OCI-LY3 (cell line): ENCODE results near the gene SLMAP.

Experiments
- H2AFZ ChIP-seq: fragments of 200-600, 300-600 bp; shearing (Covaris generic); 2 replicates; pipeline ENCODE4 v1.6.0; 2014; ENCODE audit warnings: antibody characterized with exemption, low read depth, low read length
- H3K27ac ChIP-seq: fragments of 200-600, 300-600 bp; sonication (generic); 2 replicates; pipeline ENCODE4 v1.5.1; 2014; ENCODE audit warnings: mild to moderate bottlenecking, low read length, moderate library complexity, mixed read lengths
- H3K27me3 ChIP-seq: fragments of 200-600, 300-600 bp; sonication (generic); 2 replicates; pipeline ENCODE4 v1.6.1; 2014; ENCODE audit warnings: low read depth, low read length, mixed read lengths
- H3K36me3 ChIP-seq: fragments of 200-600, 300-600 bp; sonication (generic); replicated peaks from 2 replicates; pipeline ENCODE3; 2014; ENCODE audit warnings: low read depth, low read length, mixed read lengths
- H3K4me1 ChIP-seq: fragments of 300-600, 200-600 bp; sonication (generic); 2 replicates; pipeline ENCODE4 v1.6.1; 2014; ENCODE audit warnings: low read length, mixed read lengths
- H3K4me2 ChIP-seq: fragments of 200-600, 300-600 bp; sonication (generic); 2 replicates; pipeline ENCODE4 v1.6.1; 2014; ENCODE audit warnings: low read length, mixed read lengths
- H3K4me3 ChIP-seq: fragments of 300-600, 200-600 bp; sonication (generic); 2 replicates; pipeline ENCODE4 v1.5.1; 2014; ENCODE audit warnings: antibody characterized with exemption, mild to moderate bottlenecking, low read length, moderate library complexity
- H3K79me2 ChIP-seq: fragments of 300-600, 200-600 bp; shearing (Covaris generic); 2 replicates; pipeline ENCODE4 v1.6.1; 2014; ENCODE audit warnings: mild to moderate bottlenecking, low read length, mixed read lengths
- H3K9ac ChIP-seq: fragments of 300-600, 200-600 bp; shearing (Covaris generic); 2 replicates; pipeline ENCODE4 v1.6.0; 2014; ENCODE audit warnings: mild to moderate bottlenecking, low read length, moderate library complexity
- H3K9me3 ChIP-seq: fragments of 200-600, 300-600 bp; shearing (Covaris generic); 2 replicates; pipeline ENCODE4 v1.6.1; 2014; ENCODE audit warnings: low read length, mixed read lengths; ENCODE audit not compliant: insufficient read depth
- H4K20me1 ChIP-seq: fragments of 200-600, 300-600 bp; sonication (generic); 2 replicates; pipeline ENCODE4 v1.6.1; 2016; ENCODE audit warnings: low read length, mixed read lengths; ENCODE audit not compliant: insufficient read depth
- EZH2phosphoT487 ChIP-seq: fragments of 200-600 bp; shearing (Covaris generic); IDR thresholded peaks from 2 replicates; pipeline ENCODE4 v1.6.1; 2018; ENCODE audit warnings: antibody characterized with exemption, mixed run types, low read depth
- TF ChIP-seq, protein P1 (sequence below): fragments of 200-600, 300-600 bp; sonication (generic); IDR thresholded peaks from 2 replicates; pipeline ENCODE4 v1.5.1; 2014; ENCODE audit warnings: antibody characterized with exemption, low read length, low read depth

SLMAP gene

DNA sequence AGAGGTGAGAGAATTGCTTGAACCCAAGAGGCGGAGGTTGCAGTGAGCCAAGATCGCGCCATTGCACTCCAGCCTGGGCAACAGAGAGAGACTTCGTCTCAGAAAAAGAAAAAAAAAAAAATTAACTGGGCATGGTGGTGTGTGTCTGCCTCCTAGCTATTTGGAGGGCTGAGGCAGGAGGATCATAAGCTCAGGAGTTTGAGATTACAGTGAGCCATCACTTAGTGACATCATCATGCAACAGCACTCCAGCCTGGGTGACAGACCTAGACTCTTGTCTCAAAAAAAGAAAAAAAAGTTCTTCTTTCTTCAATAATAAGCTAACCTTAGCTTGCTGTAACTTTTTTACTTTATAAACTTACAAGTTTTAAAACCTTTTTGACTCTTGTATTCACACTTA lies 99.8 kb downstream of the SLMAP start:
- no peak overlapping the region for H3K4me2 ChIP-seq
- no peak overlapping the region for H3K4me3 ChIP-seq
- no peaks in the 10 kb centered on the region for H4K20me1 ChIP-seq
- no peaks in the 10 kb centered on the region for H3K9me3 ChIP-seq
- no peak for TF ChIP-seq EZH2phosphoT487
- TF ChIP-seq, protein P1, sequence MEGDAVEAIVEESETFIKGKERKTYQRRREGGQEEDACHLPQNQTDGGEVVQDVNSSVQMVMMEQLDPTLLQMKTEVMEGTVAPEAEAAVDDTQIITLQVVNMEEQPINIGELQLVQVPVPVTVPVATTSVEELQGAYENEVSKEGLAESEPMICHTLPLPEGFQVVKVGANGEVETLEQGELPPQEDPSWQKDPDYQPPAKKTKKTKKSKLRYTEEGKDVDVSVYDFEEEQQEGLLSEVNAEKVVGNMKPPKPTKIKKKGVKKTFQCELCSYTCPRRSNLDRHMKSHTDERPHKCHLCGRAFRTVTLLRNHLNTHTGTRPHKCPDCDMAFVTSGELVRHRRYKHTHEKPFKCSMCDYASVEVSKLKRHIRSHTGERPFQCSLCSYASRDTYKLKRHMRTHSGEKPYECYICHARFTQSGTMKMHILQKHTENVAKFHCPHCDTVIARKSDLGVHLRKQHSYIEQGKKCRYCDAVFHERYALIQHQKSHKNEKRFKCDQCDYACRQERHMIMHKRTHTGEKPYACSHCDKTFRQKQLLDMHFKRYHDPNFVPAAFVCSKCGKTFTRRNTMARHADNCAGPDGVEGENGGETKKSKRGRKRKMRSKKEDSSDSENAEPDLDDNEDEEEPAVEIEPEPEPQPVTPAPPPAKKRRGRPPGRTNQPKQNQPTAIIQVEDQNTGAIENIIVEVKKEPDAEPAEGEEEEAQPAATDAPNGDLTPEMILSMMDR: no peak
- no peaks in the 10 kb centered on the region for H3K27me3 ChIP-seq
- H3K9ac ChIP-seq: no peak overlapping the region
- H3K4me1 ChIP-seq: no peaks in the 10 kb centered on the region
- H3K27ac ChIP-seq: no peak overlapping the region
- H3K36me3 ChIP-seq: peaks cover 12% of the 10 kb centered on the region
- H2AFZ ChIP-seq: no peak overlapping the region
- H3K79me2 ChIP-seq: no peaks in the 10 kb centered on the region

DNA sequence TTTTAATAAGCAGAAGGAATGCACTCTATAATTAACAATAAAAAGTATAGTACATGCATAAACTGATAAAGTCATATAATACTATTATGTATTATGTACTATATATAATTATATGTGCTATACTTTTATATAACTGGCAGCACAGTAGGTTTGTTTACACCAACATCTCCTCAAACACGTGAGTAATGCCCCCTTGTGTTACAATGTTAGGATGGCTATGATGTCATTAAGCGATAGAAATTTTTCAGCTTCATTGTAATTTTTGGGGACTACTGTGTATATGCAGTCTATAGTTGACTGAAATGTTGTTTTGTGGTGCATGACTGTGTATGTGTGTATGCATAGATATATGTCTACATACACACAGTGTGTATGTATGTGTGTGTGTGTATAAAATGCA lies 100.6 kb downstream of the SLMAP start:
- Histone ChIP-seq H4K20me1 (no peaks in the 10 kb centered on the region), H2AFZ (no peak overlapping the region), H3K4me3 (no peak overlapping the region), H3K4me1 (no peaks in the 10 kb centered on the region), H3K36me3 (peaks cover 10% of the 10 kb centered on the region), H3K27me3 (no peaks in the 10 kb centered on the region), H3K79me2 (no peaks in the 10 kb centered on the region), H3K9me3 (no peaks in the 10 kb centered on the region), H3K27ac (no peak overlapping the region), H3K9ac (no peak overlapping the region), H3K4me2 (no peak overlapping the region)
- no peak for TF ChIP-seq EZH2phosphoT487
- TF ChIP-seq, protein P1: no peak

DNA sequence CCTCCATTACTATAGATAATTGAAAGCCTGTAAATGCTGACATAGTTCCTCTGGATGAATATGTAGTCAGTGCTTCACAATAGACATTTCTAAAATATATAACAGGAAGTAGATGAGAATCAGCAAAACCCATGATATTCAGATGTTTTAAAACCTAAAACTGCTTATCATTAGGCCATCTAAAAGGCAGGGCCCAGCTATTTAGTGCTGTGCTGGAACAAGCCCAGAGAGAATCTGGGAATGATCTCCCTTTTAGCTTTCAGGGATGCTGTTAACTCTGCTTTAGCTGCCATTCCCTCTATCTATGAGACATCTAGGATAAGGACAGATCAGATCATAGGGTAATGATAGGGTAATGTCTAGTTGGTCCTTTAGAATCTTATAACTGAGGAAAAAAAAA lies 106.8 kb downstream of the SLMAP start:
- TF ChIP-seq, protein P1: no peak
- no peak for TF ChIP-seq EZH2phosphoT487
- no peak overlapping the region for H3K4me3 ChIP-seq
- H3K4me2 ChIP-seq: no peak overlapping the region
- H3K36me3 ChIP-seq: peaks cover 20% of the 10 kb centered on the region
- H3K9me3 ChIP-seq: no peaks in the 10 kb centered on the region
- H3K9ac ChIP-seq: no peak overlapping the region
- no peaks in the 10 kb centered on the region for H3K79me2 ChIP-seq
- H3K27ac ChIP-seq: no peak overlapping the region
- H3K27me3 ChIP-seq: no peaks in the 10 kb centered on the region
- no peaks in the 10 kb centered on the region for H3K4me1 ChIP-seq
- H4K20me1 ChIP-seq: no peaks in the 10 kb centered on the region
- H2AFZ ChIP-seq: no peak overlapping the region

DNA sequence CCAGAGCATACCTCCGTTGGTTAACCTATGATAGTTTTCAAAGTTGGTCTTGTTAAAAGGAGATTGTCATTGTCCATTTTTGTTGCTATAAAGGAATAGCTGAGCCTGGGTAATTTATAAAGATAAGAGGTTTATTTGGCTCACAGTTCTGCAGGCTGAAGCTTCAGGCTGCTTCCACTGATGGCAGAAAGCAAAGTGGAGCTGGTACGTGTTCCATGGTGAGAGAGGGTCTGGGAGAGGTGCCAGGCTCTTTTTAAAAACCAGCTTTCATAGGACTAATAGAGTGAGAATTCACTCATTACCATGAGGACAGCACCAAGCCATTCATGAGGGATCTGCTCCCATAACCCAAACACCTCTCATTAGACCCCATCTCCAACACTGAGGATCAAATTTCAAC lies 107.3 kb downstream of the SLMAP start:
- Histone ChIP-seq H2AFZ (no peak overlapping the region), H3K9me3 (no peaks in the 10 kb centered on the region), H3K9ac (no peak overlapping the region), H3K27ac (no peak overlapping the region), H3K36me3 (peaks cover 15% of the 10 kb centered on the region), H3K79me2 (no peaks in the 10 kb centered on the region), H4K20me1 (no peaks in the 10 kb centered on the region), H3K4me3 (no peak overlapping the region), H3K4me2 (no peak overlapping the region), H3K4me1 (no peaks in the 10 kb centered on the region), H3K27me3 (no peaks in the 10 kb centered on the region)
- TF ChIP-seq, protein P1: no peak
- no peak for TF ChIP-seq EZH2phosphoT487
